H1 (cell line): Measurements from ENCODE around the gene DUSP3. TPM values are rescaled to one million over a fixed set of nuclear protein-coding genes. Genes with fewer than 3 reads are reported as not detected.

Source experiments
- CHD1 ChIP-seq: IDR thresholded peaks from 2 replicates; pipeline ENCODE4 v1.6.1; 2012; ENCODE audit warnings: low read depth, low read length, improper control_type of control experiment
- CHD7 ChIP-seq: fragments of 300-600 bp; sonication (generic); IDR thresholded peaks from 2 replicates; pipeline ENCODE4 v1.7.1; 2012; ENCODE audit warnings: low read length, moderate library complexity, mild to moderate bottlenecking, inconsistent platforms; ENCODE audit not compliant: insufficient replicate concordance
- HDAC6 ChIP-seq: IDR thresholded peaks from one replicate; pipeline ENCODE4 v1.7.1; 2012; ENCODE audit warnings: low read depth, mild to moderate bottlenecking, inconsistent platforms, low read length, moderate library complexity
- KDM4A ChIP-seq: IDR thresholded peaks from one replicate; pipeline ENCODE4 v1.7.1; 2012; ENCODE audit warnings: low read depth, mild to moderate bottlenecking, moderate library complexity, low read length, inconsistent platforms; ENCODE audit not compliant: severe bottlenecking
- NRF1 ChIP-seq: IDR thresholded peaks from 2 replicates; pipeline ENCODE4 v1.6.1; 2011; ENCODE audit warnings: mild to moderate bottlenecking, low read depth, low read length, improper control_type of control experiment
- SP2 ChIP-seq: IDR thresholded peaks from 2 replicates; pipeline ENCODE4 v1.6.1; 2012; ENCODE audit warnings: mild to moderate bottlenecking, low read length, inconsistent platforms
- SRF ChIP-seq: IDR thresholded peaks from 2 replicates; pipeline ENCODE4 v1.6.1; 2011; ENCODE audit warnings: mild to moderate bottlenecking, low read depth, low read length, moderate library complexity
- TAF7 ChIP-seq: optimal IDR thresholded peaks from 2 replicates; pipeline ENCODE3; 2011; ENCODE audit warnings: low read depth, mild to moderate bottlenecking, inconsistent platforms, low read length, moderate library complexity, borderline replicate concordance
- polyA plus RNA-seq, 7 experiments: library from polyadenylated mRNA; depleted of rRNA in 3 of 7; stranded (reverse) in 5 of 7; unstranded in 2 of 7; fragments of >200 nt in 5 of 7; fragments of 200-250 nt in 2 of 7; gene quantifications; 1 replicate in 5 of 7; 2 replicates in 1 of 7; 4 replicates in 1 of 7; pipeline versions ENCODE4 v1.2.1 to v1.2.3, GENCODE V29; 2011 to 2013; ENCODE audit warnings: missing spikeins in 2 of 7, mixed read lengths in 2 of 7
- total RNA-seq: library from RNA; stranded (reverse); fragmentation: NEBNext Ultra II Directional; extraction: Animal tissue kit (Norgen Biotek cat#: 25700); gene quantifications from 2 replicates; pipeline ENCODE4 v1.2.1, GENCODE V29; 2021
- TF ChIP-seq, protein P1 (sequence below): IDR thresholded peaks from 2 replicates; pipeline ENCODE4 v1.6.1; 2012; ENCODE audit warnings: inconsistent platforms

DUSP3 gene
- total and polyA plus RNA-seq, 2 of the 8 experiments (the other 6 are each of a cell fraction or from before 2014, with no cell fraction given), result 15.1 to 21.2 TPM

DNA sequence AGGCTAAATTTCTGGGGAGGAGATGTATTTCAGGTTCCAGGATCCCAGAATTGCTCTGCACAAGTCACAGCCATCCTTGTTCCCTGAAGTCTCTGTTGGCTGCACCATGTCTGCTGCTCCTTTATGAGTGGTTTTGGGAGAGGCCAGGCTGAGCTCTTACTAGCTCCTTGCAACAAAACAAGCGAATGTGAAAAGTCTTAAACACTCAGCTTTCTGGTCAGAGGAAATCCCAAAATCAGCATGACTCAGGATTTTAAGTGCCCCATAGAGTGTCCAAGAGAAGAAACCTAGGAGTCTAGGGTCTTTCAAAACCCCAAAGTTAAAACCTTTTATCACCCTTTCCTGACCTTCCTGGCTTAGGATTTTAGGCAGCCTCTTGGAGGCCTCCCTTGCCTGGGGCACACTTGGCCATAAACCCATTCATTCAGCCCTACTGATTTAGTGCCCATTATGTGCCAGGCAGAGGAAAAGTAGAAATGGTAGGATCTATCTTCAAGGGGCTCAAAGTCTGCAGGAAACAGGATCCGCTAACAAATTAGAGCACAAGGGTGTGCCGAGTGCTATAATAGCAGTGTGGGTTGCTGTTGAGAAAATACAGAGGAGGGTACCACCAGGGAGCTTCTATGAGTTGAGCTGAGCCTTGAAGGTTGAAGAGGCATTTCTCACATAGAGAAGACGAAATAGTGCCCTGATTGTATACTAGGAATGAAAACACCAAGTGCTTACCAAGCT, 57.1 kb downstream of the DUSP3 start (continued):
- TF ChIP-seq CHD7 (no peak), HDAC6 (no peak), SRF (no peak), NRF1 (no peak), KDM4A (no peak), SP2 (no peak), CHD1 (no peak), TAF7 (no peak)
- TF ChIP-seq, protein P1, sequence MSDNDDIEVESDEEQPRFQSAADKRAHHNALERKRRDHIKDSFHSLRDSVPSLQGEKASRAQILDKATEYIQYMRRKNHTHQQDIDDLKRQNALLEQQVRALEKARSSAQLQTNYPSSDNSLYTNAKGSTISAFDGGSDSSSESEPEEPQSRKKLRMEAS, result no peak
- TF ChIP-seq, all 59 proteins: peak for 0
